ENCODE results near the gene DAB1. TPM values are rescaled to one million over a fixed set of nuclear protein-coding genes. Genes with fewer than 3 reads are reported as not detected.

Gene DAB1
- total RNA-seq, 2 donors from 2014 or later, result not detected

DNA sequence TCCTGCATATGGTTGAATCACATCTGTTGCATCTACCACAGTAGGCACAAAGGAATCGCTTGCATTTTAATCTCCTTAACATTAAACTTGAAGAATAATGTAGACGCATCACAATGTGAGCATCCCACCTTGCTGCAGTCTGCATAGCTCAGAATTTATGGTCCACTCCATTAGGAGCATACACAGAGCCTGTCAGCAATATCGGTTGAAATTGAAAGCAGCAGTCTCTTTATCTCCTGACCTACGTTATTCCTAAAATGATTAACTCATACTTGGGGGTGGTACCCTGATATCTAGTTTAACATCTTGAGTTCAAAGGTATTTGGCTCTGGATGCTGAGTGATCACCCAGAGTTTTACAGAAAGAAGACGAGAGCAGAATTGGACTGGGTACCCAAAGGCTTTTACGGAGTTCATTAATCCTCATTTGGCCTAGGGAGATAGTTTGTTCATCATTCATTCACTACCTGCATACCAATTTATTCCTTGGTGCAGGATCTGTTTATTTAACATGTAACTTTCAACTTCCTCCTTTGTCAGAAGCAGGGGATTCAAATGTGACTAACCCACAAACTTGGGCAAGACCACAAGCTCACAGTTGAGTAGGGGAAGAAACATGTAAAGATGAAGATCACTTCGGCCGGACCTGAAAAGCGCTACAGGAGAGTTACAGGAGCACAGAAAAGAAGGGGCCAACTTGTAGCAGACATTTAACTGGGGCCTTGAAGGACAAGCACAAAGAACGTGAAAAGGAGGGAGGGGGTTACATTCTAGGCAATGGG is 187.9 kb downstream of the DAB1 start:
- TF ChIP-seq, protein P1, sequence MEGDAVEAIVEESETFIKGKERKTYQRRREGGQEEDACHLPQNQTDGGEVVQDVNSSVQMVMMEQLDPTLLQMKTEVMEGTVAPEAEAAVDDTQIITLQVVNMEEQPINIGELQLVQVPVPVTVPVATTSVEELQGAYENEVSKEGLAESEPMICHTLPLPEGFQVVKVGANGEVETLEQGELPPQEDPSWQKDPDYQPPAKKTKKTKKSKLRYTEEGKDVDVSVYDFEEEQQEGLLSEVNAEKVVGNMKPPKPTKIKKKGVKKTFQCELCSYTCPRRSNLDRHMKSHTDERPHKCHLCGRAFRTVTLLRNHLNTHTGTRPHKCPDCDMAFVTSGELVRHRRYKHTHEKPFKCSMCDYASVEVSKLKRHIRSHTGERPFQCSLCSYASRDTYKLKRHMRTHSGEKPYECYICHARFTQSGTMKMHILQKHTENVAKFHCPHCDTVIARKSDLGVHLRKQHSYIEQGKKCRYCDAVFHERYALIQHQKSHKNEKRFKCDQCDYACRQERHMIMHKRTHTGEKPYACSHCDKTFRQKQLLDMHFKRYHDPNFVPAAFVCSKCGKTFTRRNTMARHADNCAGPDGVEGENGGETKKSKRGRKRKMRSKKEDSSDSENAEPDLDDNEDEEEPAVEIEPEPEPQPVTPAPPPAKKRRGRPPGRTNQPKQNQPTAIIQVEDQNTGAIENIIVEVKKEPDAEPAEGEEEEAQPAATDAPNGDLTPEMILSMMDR (IDR thresholded peaks at IDR 0.05), result no peak
- DNase-seq (ENCODE audit: low spot score) (no peak), ATAC-seq (ENCODE audit: insufficient number of reproducible peaks, low FRiP score, low read depth) (no peak)
- Histone ChIP-seq H3K36me3 (no peaks in the 10 kb centered on the region), H3K27me3 (replicated peaks; ENCODE audit: insufficient read depth) (no peaks in the 10 kb centered on the region), H3K4me3 (no peak overlapping the region), H3K4me1 (ENCODE audit: control insufficient read depth in 1 of 2, low read depth in 2 of 2) (no peaks in the 10 kb centered on the region), H3K27ac (no peak overlapping the region), H3K9me3 (no peaks in the 10 kb centered on the region)

DNA sequence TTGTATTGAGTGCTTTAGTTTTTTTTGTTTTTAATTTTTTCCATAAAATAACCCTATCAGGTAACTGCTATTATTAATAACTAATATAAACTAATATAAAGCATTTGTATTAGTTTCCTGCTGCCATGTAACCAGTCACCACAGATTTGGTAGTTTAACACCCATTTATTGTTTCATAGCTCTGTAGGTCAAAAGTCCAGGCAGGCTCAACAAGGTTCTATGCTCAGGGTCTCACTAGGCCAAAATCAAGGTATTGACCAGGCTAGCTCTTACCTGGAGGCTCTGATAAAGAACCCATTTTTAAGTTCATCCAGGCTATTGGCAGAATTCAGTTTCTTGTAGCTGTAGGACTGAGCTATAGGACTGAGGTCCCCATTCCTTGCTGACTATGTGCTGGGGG is 189.4 kb downstream of the DAB1 start:
- TF ChIP-seq, protein P1 (IDR thresholded peaks at IDR 0.05), result no peak
- Histone ChIP-seq H3K9me3 (no peaks in the 10 kb centered on the region), H3K4me1 (ENCODE audit: control insufficient read depth in 1 of 2, low read depth in 2 of 2) (no peaks in the 10 kb centered on the region), H3K4me3 (no peak overlapping the region), H3K27me3 (replicated peaks; ENCODE audit: insufficient read depth) (no peaks in the 10 kb centered on the region), H3K36me3 (no peaks in the 10 kb centered on the region), H3K27ac (no peak overlapping the region)
- DNase-seq (ENCODE audit: low spot score) (no peak), ATAC-seq (ENCODE audit: insufficient number of reproducible peaks, low FRiP score, low read depth) (no peak)

DNA sequence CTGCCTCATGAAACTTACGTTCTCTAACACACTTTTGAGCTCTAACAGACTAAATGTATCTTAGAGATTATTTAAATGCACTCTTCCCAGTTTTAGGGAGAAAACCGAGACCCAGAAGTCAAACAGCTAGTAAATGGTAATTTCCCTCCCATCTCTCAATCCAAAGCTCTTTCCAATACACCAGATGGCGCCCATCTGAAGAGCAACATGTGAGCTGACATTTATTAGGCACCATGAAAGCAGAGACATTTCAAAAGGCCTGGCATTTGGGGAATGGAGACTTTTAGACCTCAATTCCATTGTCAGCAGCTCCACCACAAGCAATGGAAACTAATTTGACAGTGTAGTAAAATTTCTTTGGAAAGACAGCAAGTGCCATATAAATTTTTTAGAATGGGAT is 191.4 kb downstream of the DAB1 start:
- ATAC-seq (ENCODE audit: insufficient number of reproducible peaks, low FRiP score, low read depth) (no peak), DNase-seq (ENCODE audit: low spot score) (no peak)
- no peak overlapping the region for H3K4me3 ChIP-seq
- H3K27ac ChIP-seq, result no peak overlapping the region
- no peaks in the 10 kb centered on the region for H3K27me3 ChIP-seq (replicated peaks; ENCODE audit: insufficient read depth)
- no peaks in the 10 kb centered on the region for H3K36me3 ChIP-seq
- TF ChIP-seq, protein P1 (IDR thresholded peaks at IDR 0.05), result no peak
- H3K9me3 ChIP-seq, result no peaks in the 10 kb centered on the region
- H3K4me1 ChIP-seq (ENCODE audit: control insufficient read depth in 1 of 2, low read depth in 2 of 2), result no peaks in the 10 kb centered on the region

DNA sequence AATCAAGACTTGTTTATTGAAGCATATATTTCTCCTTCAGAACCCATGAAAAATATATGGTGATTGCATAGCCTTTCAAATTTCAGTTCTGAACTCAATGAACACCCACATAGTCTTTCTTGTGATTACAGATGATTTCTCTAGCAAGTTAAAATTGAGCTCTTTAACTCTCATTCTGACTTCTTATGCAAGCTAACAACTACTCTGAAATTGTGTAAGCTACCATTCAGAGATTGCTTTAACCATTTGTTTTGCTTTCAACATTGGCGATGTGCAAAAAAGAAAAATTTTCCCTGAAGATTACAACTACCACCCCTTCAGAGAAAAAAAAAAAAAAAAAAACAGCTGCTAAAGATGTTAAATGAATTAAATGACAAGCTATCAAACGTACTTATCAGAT is 193.9 kb downstream of the DAB1 start:
- TF ChIP-seq, protein P1 (IDR thresholded peaks at IDR 0.05), result no peak
- Histone ChIP-seq H3K4me3 (no peak overlapping the region), H3K9me3 (no peaks in the 10 kb centered on the region), H3K27ac (no peak overlapping the region), H3K4me1 (ENCODE audit: control insufficient read depth in 1 of 2, low read depth in 2 of 2) (no peaks in the 10 kb centered on the region), H3K36me3 (no peaks in the 10 kb centered on the region), H3K27me3 (replicated peaks; ENCODE audit: insufficient read depth) (no peaks in the 10 kb centered on the region)
- ATAC-seq (ENCODE audit: insufficient number of reproducible peaks, low FRiP score, low read depth), result no peak
- DNase-seq (ENCODE audit: low spot score), result no peak

DNA sequence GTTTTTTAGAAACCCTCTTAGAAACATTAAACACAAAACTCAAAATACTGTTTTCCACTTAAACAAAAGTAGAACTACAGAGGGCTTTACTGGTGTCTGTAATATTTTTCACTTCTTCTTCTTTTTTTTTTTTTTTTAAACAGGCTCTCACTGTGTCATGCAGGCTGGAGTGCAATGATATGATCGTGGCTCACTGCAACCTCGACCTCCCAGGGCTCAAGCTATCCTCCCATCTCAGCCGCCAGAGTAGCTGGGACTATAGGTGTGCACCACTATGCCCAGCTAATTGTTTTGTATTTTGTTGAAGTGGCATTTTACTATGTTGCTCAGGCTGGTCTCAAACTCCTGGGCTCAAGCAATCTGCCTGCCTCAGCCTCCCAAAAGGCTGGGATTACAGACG is 194.8 kb downstream of the DAB1 start:
- DNase-seq (ENCODE audit: low spot score) (no peak), ATAC-seq (ENCODE audit: insufficient number of reproducible peaks, low FRiP score, low read depth) (no peak)
- no peak overlapping the region for H3K4me3 ChIP-seq
- H3K27ac ChIP-seq, result no peak overlapping the region
- no peaks in the 10 kb centered on the region for H3K4me1 ChIP-seq (ENCODE audit: control insufficient read depth in 1 of 2, low read depth in 2 of 2)
- H3K36me3 ChIP-seq, result no peaks in the 10 kb centered on the region
- TF ChIP-seq, protein P1 (IDR thresholded peaks at IDR 0.05), result no peak
- no peaks in the 10 kb centered on the region for H3K9me3 ChIP-seq
- H3K27me3 ChIP-seq (replicated peaks; ENCODE audit: insufficient read depth), result no peaks in the 10 kb centered on the region
